Measurements from ENCODE around the gene SEZ6L.
A peak's percentile ranks its signal among the peaks of the same experiment; 100 is the strongest.

The SEZ6L gene

GRCh38 chr22:26298605-26299310 lies 129.5 kb downstream of the SEZ6L start:
- DNase-seq (ENCODE audit: low spot score), result no peak

GRCh38 chr22:26302726-26303125 lies 133.5 kb downstream of the SEZ6L start:
- no peak for DNase-seq (ENCODE audit: low spot score)

- DNase-seq (ENCODE audit: low spot score), result no peak
Measured at GRCh38 chr22:26303475-26303874, 134.2 kb downstream of the SEZ6L start.

GRCh38 chr22:26304730-26305129 lies 135.5 kb downstream of the SEZ6L start:
- no peak for DNase-seq (ENCODE audit: low spot score)

- DNase-seq (ENCODE audit: low spot score), result no peak
Measured at GRCh38 chr22:26308467-26308866, 139.2 kb downstream of the SEZ6L start.

GRCh38 chr22:26310616-26311015 lies 141.4 kb downstream of the SEZ6L start:
- DNase-seq (ENCODE audit: low spot score), result no peak

GRCh38 chr22:26313291-26313690 lies 144.0 kb downstream of the SEZ6L start:
- DNase-seq (ENCODE audit: low spot score), result no peak

- DNase-seq (ENCODE audit: low spot score), result no peak
Measured at GRCh38 chr22:26314171-26314570, 144.9 kb downstream of the SEZ6L start.

GRCh38 chr22:26314656-26315055 lies 145.4 kb downstream of the SEZ6L start:
- no peak for DNase-seq (ENCODE audit: low spot score)

GRCh38 chr22:26316732-26317285 lies 147.5 kb downstream of the SEZ6L start:
- DNase-seq (ENCODE audit: low spot score), result no peak

- peak; percentile 53 for DNase-seq (ENCODE audit: low spot score)
Measured at GRCh38 chr22:26318975-26319374, 149.7 kb downstream of the SEZ6L start.

GRCh38 chr22:26320447-26320846 lies 151.2 kb downstream of the SEZ6L start:
- no peak for DNase-seq (ENCODE audit: low spot score)

- peak; percentile 85 for DNase-seq (ENCODE audit: low spot score)
Measured at GRCh38 chr22:26321469-26321913, 152.2 kb downstream of the SEZ6L start.

GRCh38 chr22:26322179-26322905 lies 153.1 kb downstream of the SEZ6L start:
- DNase-seq (ENCODE audit: low spot score), result peak; percentile 90

- DNase-seq (ENCODE audit: low spot score), result no peak
Measured at GRCh38 chr22:26323013-26323412, 153.8 kb downstream of the SEZ6L start.

- no peak for DNase-seq (ENCODE audit: low spot score)
Measured at GRCh38 chr22:26324150-26324549, 154.9 kb downstream of the SEZ6L start.

- DNase-seq (ENCODE audit: low spot score), result peak; percentile 42
Measured at GRCh38 chr22:26325641-26326040, 156.4 kb downstream of the SEZ6L start.

GRCh38 chr22:26326803-26327202 lies 157.5 kb downstream of the SEZ6L start:
- DNase-seq (ENCODE audit: low spot score), result no peak

- DNase-seq (ENCODE audit: low spot score), result no peak
Measured at GRCh38 chr22:26327306-26327705, 158.0 kb downstream of the SEZ6L start.

GRCh38 chr22:26328221-26328620 lies 159.0 kb downstream of the SEZ6L start:
- no peak for DNase-seq (ENCODE audit: low spot score)

GRCh38 chr22:26330971-26331625 lies 161.8 kb downstream of the SEZ6L start:
- DNase-seq (ENCODE audit: low spot score), result peak; percentile 82

GRCh38 chr22:26333088-26333800 lies 164.0 kb downstream of the SEZ6L start:
- no peak for DNase-seq (ENCODE audit: low spot score)
